Chondrocyte (in vitro differentiated cells): ENCODE data around the gene DLG2. TPM values are rescaled to one million over a fixed set of nuclear protein-coding genes. Genes with fewer than 3 reads are reported as not detected.

Experiments used
- DNase-seq: peaks from one replicate; pipeline ENCODE4 v3.0.0; 2021; ENCODE audit warnings: mixed read lengths, low spot score
- H3K27ac Mint-ChIP-seq: one replicate; pipeline ENCODE4 v1.8.0; 2021; ENCODE audit warnings: mild to moderate bottlenecking, moderate library complexity, mixed read lengths; ENCODE audit not compliant: unreplicated experiment
- H3K27me3 Mint-ChIP-seq: 2 replicates; pipeline ENCODE4 v1.8.0; 2021; ENCODE audit warnings: low read depth, mixed read lengths
- H3K36me3 Mint-ChIP-seq: 2 replicates; pipeline ENCODE4 v1.8.0; 2021; ENCODE audit warnings: low read depth, mixed read lengths
- H3K4me1 Mint-ChIP-seq: 2 replicates; pipeline ENCODE4 v1.8.0; 2021; ENCODE audit warnings: low read depth, mild to moderate bottlenecking, mixed read lengths
- H3K4me3 Mint-ChIP-seq: one replicate; pipeline ENCODE4 v1.8.0; 2021; ENCODE audit warnings: mild to moderate bottlenecking, moderate library complexity, mixed read lengths; ENCODE audit not compliant: unreplicated experiment
- H3K9me3 Mint-ChIP-seq: 2 replicates; pipeline ENCODE4 v1.8.0; 2021; ENCODE audit warnings: low read depth, mixed read lengths
- total RNA-seq: library from RNA; stranded (reverse); gene quantifications from 3 replicates; pipeline ENCODE4 v1.2.1, GENCODE V29; 2021
- TF ChIP-seq, protein P1 (sequence below): fragments of 200-600 bp; sonication (generic); IDR thresholded peaks from 2 replicates; pipeline ENCODE4 v1.5.0; 2021; ENCODE audit warnings: antibody characterized with exemption, mild to moderate bottlenecking, moderate library complexity

The DLG2 gene
- total RNA-seq, 1 donor from 2014 or later = 1.3 TPM

DNA sequence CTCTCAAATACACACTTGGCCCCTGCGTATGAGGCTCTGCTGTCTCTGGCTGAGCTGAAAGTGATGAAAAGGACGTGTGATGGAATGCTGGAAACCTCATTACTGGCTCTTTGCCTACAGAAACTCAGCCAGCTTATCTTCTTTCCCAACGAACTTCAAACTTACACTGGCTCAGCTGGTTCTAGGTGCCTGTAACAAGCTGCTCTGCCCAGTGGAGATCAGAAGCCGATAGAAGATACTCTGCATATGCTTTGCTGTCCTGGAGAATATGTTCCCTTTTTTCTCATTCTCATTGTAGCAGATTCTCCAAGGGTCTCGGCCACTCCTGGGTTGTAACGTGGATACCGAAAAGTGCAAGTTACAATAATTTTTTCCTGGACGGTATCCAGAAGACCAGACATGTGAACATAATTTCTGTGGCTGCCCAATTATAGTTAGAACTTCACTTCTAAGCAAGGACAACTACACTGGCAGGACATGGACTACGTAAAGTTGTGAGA, 1935.6 kb downstream of the DLG2 start:
- H3K9me3 Mint-ChIP-seq = no peaks in the 10 kb centered on the region
- no peak for DNase-seq
- no peak overlapping the region for H3K4me3 Mint-ChIP-seq
- TF ChIP-seq, protein P1, sequence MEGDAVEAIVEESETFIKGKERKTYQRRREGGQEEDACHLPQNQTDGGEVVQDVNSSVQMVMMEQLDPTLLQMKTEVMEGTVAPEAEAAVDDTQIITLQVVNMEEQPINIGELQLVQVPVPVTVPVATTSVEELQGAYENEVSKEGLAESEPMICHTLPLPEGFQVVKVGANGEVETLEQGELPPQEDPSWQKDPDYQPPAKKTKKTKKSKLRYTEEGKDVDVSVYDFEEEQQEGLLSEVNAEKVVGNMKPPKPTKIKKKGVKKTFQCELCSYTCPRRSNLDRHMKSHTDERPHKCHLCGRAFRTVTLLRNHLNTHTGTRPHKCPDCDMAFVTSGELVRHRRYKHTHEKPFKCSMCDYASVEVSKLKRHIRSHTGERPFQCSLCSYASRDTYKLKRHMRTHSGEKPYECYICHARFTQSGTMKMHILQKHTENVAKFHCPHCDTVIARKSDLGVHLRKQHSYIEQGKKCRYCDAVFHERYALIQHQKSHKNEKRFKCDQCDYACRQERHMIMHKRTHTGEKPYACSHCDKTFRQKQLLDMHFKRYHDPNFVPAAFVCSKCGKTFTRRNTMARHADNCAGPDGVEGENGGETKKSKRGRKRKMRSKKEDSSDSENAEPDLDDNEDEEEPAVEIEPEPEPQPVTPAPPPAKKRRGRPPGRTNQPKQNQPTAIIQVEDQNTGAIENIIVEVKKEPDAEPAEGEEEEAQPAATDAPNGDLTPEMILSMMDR = no peak
- H3K4me1 Mint-ChIP-seq = no peaks in the 10 kb centered on the region
- H3K27me3 Mint-ChIP-seq = peaks cover 3% of the 10 kb centered on the region
- no peak overlapping the region for H3K27ac Mint-ChIP-seq
- no peaks in the 10 kb centered on the region for H3K36me3 Mint-ChIP-seq

DNA sequence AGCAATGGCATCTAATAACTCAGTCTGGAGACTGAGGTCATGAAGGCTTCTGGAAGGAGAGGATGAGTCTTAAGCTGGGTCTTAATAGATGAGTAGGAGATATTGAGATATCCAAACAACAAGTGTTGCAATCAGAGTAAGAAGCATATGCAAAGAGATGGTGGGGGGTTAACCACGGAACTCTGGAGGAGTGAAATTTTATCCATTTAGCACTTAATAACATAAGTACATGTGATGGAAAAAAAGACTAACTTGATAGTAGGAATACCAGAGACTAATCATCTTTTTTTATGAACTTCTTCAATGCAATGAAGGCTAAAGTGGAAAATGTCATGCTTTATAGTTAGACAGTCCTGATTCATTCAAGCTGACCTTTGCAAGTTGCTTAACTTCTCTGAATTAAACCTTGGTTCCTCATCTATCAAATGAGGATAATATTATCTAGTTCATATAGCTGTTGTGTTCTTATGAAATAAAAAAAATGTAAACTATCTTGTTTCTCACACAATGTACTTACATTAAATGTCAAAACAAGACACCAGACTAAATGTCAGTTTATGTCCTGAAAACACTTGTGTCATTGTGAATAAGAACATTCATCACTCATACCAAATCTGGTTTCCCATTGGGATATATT, 1937.9 kb downstream of the DLG2 start:
- Mint-ChIP-seq H3K9me3 (no peaks in the 10 kb centered on the region), H3K4me1 (no peaks in the 10 kb centered on the region), H3K36me3 (no peaks in the 10 kb centered on the region), H3K27ac (no peak overlapping the region), H3K4me3 (no peak overlapping the region), H3K27me3 (peaks cover 7% of the 10 kb centered on the region)
- no peak for DNase-seq
- TF ChIP-seq, protein P1 = no peak

DNA sequence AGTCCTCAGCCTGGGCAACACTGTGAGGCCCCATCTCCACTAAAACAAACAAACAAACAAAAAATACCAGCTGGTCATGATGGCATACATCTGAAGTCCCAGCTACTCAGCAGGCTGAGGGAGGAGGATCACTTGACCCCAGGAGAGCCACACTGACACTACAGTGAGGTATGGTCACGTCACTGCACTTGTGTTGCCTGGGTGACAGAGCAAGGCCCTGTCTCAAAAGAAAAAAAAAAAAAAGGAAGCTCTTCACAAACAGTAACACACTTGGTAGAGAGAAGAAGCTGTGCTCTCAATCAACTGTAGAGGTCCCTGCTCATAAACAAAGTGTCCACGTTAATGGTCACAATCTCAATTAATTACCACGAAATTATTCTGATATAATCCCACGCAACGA, 1939.4 kb downstream of the DLG2 start:
- TF ChIP-seq, protein P1 = no peak
- peaks cover 4% of the 10 kb centered on the region for H3K27me3 Mint-ChIP-seq
- H3K27ac Mint-ChIP-seq = no peak overlapping the region
- no peaks in the 10 kb centered on the region for H3K36me3 Mint-ChIP-seq
- no peak for DNase-seq
- H3K4me3 Mint-ChIP-seq = no peak overlapping the region
- H3K9me3 Mint-ChIP-seq = no peaks in the 10 kb centered on the region
- H3K4me1 Mint-ChIP-seq = no peaks in the 10 kb centered on the region

DNA sequence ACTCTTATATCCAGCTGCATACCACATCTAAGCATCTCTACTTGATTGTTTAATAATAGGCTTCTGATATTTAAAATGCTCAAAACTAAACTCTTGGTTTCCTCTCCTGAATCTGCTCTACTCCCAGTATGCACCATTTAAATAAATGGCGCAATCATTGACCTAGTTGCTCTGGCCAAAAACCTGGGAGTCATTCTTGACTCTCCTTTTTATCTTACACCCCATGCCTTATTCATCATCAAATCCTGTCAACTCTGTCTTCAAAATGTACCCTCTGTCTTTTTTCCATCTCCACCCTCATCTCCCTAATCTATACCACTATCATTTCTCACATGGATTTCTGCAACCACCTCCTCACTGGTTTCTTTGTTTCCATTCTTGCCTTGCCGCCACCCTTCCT, 1941.4 kb downstream of the DLG2 start:
- no peak overlapping the region for H3K4me3 Mint-ChIP-seq
- TF ChIP-seq, protein P1 = no peak
- H3K4me1 Mint-ChIP-seq = no peaks in the 10 kb centered on the region
- DNase-seq = no peak
- H3K9me3 Mint-ChIP-seq = no peaks in the 10 kb centered on the region
- no peaks in the 10 kb centered on the region for H3K36me3 Mint-ChIP-seq
- H3K27ac Mint-ChIP-seq = no peak overlapping the region
- H3K27me3 Mint-ChIP-seq = peaks cover 13% of the 10 kb centered on the region

DNA sequence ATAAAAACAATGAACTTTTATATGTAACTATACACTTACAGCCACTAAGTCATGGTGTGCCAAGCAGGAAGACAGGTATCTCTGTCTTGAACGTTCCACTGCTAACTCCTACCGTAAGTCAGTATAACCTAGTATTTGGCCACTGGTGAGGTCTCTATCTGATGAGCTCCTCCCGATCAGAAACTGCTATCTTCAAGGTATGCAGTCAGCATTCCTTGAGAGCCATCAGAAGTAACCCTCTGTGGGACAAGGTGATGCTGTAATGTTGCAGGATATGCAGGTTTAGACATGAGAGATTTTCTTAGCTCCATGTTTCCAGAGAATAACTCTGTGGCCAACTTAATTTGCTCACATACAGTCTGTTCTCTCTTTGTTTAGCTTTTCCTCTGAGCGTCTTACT, 1943.1 kb downstream of the DLG2 start:
- DNase-seq = no peak
- no peak overlapping the region for H3K4me3 Mint-ChIP-seq
- no peaks in the 10 kb centered on the region for H3K36me3 Mint-ChIP-seq
- no peak overlapping the region for H3K27ac Mint-ChIP-seq
- no peaks in the 10 kb centered on the region for H3K9me3 Mint-ChIP-seq
- TF ChIP-seq, protein P1 = no peak
- H3K4me1 Mint-ChIP-seq = no peaks in the 10 kb centered on the region
- peaks cover 22% of the 10 kb centered on the region for H3K27me3 Mint-ChIP-seq
